ENCODE results near the gene TMEM214.

Gene TMEM214, protein sequence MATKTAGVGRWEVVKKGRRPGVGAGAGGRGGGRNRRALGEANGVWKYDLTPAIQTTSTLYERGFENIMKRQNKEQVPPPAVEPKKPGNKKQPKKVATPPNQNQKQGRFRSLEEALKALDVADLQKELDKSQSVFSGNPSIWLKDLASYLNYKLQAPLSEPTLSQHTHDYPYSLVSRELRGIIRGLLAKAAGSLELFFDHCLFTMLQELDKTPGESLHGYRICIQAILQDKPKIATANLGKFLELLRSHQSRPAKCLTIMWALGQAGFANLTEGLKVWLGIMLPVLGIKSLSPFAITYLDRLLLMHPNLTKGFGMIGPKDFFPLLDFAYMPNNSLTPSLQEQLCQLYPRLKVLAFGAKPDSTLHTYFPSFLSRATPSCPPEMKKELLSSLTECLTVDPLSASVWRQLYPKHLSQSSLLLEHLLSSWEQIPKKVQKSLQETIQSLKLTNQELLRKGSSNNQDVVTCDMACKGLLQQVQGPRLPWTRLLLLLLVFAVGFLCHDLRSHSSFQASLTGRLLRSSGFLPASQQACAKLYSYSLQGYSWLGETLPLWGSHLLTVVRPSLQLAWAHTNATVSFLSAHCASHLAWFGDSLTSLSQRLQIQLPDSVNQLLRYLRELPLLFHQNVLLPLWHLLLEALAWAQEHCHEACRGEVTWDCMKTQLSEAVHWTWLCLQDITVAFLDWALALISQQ

DNA sequence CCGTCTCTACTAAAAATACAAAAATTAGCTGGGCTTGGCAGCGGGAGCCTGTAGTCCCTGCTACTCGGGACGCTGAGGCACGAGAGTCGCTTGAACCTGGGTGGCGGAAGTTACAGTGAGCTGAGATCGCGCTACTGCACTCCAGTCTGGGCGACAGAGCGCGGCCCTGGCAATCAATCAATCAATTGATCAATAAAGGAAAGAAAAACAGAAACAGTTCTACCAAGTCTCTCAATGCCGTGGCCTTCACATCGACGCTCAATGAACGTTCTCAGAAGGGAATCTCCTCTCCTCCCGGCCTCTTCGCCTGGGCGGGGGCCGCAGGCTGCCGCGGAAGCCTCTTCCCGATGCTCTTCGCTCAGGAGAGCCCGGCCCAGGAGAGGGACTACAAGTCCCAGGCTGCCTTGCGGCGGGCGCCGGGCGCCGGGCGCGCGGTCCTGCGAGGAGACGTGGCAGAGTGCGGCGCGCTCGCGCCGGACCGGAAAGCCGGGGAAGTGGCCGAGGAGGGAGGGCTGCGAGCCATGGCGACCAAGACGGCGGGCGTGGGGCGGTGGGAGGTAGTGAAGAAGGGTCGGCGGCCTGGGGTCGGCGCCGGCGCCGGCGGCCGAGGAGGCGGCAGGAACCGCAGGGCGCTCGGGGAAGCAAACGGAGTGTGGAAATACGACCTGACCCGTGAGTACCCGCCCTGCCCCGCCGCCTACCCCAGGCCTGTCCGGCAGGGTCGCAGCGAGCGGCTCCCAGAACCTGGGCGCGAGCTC lies at the start of gene TMEM214:
TSS of gene TMEM214 (plus strand) at position 471 of the 758 bp plus-strand sequence. CDS start at position 522, 51 bp downstream.
- DNase-seq, result peak; percentile 96

DNA sequence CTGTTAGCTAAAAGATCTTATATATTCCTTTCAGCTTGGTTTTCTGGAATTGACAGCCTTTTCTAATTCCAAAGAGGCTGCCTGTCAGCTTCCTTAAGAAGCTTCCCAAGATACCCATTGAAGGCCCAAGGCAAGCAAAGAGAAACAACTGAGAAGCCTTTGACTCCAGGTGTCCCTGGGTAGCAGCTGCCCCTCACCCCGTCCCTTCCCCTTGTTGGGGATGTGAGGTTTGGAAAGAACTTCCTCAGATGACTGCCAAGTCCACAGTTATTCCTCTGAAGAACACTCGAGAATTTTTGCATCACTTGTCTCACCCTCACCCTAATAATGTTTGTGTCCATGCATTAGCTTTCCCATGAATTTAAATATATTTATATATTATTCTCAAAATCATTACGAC lies 49.0 kb upstream of the TMEM214 start:
- no peak for DNase-seq

DNA sequence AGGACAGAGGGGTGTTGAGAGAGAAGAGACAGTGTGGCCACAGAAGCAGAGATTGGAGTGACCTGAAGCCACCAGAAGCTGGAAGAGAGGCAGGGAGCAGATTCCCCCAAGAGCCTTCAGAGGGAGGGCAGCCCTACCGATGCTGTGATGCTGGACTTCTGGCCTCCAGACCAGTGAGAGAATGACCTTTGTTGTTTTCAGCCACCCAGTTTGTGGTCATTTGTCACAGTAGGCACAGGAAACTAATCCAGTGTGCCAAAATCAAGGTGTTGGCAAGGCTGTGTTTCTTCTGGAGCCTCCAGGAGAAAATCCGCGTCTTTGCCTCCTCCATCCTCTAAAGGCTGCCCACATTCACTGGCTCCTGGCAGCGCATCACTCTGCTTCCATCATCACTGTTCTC lies 47.0 kb upstream of the TMEM214 start:
- no peak for DNase-seq

DNA sequence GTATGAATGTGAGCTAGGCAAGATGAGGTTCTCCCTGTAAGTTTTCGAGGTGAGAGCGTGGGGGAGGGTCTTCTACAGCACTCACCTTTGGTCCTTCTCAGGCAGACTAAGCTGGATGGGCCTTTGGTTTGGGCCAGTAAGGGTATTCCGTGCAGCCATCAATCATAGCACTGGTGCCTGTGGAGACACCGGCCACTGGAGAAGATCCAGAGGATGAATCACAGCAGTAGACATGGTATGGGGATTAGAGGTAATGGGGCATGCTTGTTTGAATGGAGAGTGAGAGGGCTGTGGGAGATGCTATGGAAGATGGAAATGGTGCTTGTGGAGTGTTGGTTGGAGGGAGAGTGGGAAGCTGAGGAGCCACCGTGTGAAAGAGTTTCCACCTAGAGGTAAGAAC lies 46.2 kb upstream of the TMEM214 start:
- no peak for DNase-seq

DNA sequence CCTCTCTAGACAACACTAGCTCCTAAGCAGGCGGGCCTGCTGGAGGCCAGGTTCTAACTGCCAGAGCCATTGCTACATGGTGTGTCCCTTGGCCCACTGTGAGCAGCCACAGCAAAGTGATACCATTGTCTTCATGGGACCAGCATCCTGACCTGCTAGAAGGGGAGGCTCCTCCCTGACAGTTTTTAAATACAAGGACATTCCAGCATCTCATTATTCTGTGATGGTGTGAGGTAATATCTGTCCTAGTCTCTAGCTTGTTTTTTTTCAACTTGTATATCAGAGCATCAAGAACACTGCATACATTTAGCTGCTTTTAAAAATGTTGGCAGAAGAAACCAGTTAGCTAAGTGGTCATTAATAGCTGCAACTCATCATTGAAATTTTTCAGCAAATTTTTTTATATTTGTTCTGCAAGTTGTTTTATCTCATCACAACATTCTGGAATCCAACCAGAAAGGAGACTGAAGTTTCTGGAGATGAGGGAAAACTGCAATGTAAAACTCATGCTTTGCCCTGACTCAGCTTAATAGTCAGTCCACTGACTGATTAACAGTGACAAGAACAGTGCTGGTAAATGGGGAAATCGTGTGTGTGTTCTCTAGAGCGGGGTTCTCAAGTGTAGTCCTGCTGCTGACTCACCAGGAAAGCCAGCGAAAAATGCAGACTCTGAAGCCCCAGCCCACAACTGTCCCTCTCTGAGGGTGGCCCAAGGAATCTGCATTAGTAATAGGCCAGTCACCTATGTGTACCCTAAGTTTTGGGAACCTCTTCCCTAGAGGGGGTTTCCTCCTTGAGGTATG lies 44.5 kb upstream of the TMEM214 start:
- peak; percentile 52 for DNase-seq

DNA sequence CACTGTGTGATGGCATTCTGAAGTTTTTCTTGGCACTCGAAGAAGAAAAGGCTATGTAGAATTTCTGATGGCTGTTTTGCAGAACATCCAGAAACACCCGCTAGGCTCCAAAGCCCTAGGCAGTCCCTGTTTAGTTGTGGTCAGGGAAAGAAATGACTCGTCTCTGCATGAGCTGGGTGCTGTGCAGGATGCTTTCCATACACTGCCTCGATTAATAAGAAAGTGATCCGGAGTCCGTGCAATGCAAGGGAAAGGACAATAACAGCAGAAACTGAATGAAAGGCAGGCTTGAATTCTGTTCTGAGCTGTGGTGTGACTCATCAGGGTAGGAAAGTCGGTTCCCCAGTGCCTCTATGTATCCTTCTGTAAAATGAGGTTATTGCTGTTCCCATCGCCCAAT lies 43.6 kb upstream of the TMEM214 start:
- no peak for DNase-seq

DNA sequence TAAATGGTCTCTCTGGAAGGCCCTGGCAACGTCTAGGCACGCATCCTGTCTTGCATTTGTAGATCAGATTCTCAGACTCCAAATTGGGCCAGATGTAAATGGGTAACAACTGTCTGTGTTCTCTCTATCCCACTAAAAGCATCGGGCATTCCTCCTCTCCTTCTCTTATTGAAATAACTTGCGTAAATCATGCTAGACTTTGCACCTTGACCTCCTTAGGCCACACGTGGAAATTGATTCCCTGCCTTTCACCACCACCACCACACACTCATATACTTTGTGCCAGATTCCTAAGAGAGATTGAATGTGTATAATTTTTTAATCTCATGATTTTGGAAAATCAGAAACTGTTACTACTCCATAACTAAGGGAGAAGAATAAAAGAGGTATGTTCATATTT lies 41.0 kb upstream of the TMEM214 start:
- no peak for DNase-seq

DNA sequence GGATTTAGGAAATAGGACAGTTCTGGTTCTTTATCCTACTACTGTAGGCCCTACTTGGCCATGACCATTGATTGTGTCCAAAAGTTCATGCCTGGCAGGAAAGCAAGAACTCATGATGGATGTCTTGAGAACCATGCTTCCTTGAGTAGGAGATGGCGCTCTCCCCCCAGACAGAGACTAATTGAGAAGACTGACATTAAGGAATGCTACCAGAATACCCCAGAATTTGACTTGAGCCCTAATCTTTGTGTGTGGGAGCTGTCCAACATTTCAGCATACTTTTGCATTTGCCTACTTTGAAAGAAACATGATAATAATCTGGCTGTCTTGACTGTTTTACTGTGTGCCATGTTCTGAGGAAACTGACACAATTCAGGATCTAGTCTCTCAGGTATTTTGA lies 39.0 kb upstream of the TMEM214 start:
- DNase-seq, result no peak

DNA sequence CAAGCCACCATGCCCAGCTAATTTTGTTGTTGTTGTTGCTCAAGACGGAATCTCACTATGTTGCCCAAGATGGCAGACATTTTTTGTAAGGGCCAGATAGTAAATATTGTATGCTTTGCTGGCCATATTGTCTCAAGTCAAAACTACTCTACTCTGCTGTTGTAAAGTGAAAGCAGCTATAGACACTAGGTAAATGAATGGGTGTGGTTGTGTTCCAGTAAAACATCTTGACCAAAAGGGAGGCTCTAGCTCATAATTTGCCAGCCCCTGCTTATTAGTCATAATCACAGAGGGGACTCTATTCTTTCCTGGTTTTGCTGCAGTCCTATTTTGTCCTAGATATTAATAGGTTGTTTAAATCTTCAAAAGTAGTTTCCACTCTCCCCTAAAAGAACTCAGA lies 37.8 kb upstream of the TMEM214 start:
- no peak for DNase-seq

DNA sequence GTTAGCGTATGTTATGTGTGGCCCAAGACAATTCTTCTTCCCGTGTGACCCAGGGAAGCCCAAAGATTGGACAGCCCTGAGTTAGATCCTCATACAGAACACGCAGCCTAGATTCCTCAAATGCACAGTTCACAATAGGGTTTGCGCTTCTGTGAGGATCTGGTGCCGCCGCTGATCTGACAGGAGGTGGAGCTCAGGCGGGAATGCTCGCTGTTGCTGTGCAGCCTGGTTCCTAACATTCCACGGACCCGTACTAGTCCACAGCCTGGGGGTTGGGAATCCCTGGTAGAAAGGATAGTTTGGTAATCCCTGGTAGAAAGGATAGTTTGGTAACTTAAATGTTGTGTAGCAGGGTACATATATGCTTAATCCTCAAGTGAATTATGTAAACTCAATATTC lies 35.4 kb upstream of the TMEM214 start:
- DNase-seq, result peak; percentile 32

DNA sequence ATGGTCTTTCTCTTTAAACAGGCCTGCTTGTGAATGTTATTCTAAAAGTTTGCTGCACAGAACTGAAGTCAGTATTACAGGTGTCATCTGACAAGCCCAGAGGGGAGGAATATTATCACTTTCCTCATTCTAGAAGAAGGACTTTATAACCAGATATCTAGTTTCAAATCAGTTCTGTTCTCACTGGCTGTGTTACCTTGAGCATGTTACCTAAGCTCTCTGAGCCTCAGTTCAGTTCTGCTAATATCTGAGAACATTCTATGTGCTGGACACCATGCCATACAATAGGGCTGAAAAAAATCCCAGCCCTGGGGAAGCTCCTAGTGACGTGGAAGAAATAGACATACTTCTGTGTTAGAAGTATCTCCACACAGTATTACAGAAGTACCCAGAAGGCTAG lies 34.4 kb upstream of the TMEM214 start:
- DNase-seq, result no peak

DNA sequence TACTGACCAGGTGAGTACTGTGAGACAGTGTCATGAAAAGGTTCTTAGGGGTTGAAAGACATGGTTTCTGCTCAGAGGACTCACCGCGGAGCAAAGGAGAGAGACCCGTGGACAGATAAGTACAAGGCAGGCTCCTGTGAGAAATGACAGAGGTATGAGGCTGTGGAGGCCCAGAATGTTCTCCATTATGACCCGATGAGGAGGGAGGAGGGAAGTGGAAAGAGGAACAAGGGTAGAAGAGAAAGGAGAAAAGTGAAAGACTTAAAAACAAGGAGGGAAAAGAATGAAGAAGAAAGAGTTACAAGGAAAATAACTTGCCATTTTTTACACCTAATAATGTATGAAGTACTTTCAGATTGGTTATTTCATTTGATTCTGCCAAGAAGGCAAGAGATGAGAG lies 32.5 kb upstream of the TMEM214 start:
- DNase-seq, result no peak

DNA sequence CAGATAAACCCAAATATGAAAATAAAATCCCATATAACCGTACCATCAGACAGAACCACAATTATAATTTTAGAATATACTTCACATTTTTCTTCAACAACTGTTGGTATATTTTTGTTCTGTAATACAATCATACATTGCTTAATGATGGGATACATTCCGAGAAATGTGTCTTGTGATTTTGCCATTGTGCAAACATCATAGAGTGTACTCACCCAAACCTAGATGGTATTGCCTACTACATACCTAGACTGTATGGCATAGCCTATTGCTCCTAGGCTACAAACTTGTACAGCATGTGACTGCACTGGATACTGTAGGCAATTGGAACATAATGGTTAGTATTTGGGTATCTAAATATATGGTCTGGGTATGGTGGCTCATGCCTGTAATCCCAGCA lies 31.8 kb upstream of the TMEM214 start:
- DNase-seq, result no peak

DNA sequence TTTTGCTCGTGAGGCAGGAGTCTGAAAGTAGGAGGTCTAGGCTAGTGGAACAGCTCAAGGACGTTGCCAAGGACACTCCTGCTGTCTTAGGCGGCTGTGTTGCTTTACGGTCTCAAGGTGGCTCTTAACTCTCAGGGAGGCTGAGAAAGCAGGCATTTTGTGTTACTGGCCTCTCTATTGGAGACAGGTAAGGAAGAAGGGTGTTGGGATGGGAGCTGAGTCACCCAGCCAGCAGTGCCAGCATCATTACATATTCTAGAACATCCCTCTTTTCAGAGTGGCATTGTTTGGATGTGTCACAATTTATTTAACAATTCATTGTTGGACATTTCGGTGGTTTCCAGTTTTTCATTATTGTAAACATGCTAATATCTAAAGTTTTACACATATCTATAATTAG lies 30.8 kb upstream of the TMEM214 start:
- DNase-seq, result no peak

DNA sequence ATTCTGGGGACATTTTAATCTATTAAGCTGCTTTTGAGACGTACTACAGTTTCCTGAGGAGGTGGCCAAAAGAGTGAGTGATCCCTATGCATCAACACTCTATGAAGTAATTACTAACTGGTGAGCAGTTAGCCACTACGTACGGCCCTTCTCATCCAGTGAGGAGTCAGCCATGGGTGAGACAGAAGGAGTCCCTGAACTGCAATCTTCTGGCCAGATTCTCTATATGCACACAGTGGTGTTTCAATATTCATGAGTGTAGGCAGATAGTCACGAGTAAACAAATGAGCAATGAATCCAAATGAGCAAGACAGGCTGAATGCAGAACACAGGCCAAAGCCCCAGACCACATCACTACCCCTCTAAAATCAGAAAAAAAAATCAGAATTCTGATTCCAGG lies 29.8 kb upstream of the TMEM214 start:
- DNase-seq, result no peak

DNA sequence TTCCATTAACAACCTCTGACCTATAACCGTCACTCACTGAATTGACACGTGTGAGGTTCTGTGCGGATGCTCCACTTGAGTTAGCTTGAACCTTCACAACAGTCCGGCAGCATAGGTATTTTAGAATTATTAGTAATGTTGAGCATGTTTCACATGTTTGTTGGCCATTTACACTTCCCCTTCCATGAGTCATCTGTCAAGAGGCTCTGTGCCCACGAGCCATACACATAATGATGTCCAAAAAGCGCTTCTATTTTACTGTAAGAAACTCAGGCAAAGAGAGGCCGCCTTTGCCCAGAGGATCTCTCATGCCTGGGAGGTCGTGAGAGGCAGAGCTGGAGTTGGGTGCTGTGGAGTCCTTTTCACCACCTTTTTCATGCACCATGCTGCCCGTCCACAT lies 28.9 kb upstream of the TMEM214 start:
- no peak for DNase-seq

DNA sequence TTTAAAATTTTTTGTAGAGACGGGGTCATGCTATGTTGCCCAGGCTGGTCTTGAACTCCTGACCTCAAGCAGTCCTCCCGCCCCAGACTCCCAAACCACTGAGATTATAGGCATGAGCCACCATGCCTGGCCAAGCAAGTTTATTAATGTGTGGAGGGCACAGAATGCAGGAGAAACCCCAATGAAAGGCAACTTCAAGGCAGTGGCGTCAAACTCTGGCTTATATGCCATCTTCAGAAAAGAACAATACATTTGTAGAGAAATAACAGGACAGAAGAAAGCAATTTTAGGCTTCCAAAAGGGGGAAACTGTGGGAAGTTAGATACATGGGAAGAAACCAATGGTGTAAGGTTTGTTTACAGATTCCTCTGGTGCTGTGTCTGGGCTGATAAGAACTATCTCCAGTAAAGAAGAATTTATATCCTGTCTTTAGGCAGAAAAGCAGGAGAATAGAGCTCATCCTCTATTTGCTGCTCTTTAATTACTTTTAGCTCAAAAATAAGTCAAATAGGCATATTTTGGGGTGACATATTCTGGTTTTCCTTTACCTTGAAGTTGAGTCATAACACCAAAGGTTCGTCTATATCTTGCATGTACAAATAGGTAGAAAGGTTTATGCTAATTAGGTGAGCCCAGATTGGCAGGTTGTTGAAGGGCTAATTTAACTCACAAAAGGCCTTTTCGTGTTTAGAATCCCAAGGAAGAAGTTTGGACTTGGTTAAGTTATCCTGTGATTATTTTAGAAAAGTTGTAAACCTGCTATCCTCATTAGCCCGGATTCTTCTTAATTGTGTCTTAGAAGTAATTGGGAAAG lies 26.0 kb upstream of the TMEM214 start:
- no peak for DNase-seq

DNA sequence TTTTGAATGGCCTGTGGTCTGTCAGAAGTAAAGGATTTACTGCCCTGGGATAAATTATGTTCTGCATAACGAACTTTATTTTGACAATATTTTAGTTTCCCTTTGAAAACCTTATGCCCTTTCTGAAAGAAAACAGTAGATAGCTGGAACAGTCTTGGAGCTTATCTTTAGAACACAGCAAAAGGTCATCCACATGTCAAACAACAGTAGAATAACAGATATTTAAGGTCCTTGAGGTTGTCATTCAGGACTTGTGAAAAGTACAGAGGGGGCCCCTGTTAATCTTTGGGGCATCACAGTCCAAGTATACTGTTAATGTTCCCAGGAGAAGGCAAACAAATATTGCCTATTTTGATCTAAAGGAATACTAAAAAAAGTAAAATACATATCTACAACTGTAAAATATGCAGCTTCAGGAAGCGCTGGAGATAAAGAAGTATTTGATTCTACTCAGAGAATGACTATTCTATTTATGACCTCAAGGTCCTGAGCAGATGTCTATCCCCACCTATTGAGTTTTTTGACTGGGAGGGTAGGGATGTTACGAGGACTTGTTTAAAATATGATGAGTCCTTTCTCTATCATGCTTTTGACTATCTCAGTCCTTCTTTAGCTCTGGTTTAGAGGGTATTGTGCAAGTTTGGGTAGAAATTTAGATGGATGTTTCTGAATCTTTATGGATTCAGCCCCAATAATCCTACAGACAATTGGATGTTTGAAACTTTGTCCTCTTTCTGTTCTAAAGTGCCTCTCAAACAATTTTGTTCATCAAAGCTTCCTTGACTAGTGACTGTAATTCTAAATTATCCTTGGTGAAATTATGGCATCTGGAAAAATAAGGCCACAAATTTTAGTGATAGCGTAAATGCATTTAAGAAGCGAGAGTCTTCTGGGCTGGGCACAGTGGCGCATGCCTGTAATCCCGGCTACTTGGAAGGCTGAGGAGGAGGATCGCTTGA lies 25.1 kb upstream of the TMEM214 start:
- no peak for DNase-seq

DNA sequence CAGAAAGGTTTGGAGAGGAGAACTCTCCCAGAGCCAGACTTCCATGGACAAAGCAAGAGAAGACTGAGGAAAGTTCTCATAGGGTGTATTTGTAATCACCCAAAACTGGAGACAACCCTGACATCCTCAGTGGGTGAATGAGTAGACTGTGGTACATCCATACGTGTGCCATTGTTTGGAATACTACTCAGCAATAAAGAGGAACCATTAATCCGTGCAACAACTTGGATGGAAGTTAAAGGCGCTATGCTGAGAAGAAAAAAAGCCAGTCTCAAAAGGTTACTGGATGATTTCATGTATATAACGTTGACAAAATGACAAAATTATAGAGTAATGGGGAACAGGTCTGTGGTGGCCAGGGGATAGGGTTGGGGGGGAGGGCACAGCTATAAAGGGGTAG lies 24.1 kb upstream of the TMEM214 start:
- DNase-seq, result no peak

DNA sequence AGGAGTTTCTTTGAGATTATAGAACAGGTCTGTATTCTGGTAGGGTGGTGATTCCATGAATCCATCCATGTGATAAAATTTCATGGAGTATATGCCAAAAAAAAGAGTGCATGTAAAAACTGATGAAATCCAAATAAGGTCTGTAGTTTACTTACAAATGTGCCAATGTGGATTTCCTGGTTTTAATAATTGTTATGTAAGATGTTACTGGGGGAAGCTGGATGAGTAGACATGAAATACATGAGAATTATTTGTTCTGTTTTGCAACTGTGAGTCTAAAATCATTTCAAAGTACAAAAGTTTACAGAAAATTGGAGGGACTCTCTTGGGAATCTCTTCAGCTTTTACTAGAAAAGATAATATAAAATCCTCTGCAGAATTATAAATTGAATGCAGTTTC lies 23.7 kb upstream of the TMEM214 start:
- no peak for DNase-seq

DNA sequence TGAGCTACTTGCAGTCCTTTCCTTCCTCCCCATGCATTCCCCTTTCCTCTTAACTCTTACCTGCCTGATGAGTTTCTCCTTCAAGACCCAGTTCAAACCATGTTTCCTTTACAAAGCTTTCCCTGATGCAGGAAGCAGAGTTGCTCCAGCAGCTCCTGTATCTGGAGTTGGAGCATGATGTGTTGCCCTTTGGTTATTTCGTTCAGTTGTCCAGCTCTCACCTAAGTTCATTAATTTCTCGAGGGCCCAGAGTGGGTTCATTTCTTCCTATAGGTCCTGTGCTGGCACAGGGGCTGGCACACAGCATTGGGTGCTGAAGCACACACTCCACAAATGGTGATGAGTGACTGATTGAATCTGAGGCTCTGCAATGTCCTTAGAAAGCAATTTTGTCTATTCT lies 23.0 kb upstream of the TMEM214 start:
- no peak for DNase-seq
